NCI-H1694 (cell line): ENCODE measurements around the gene PACS1.
"Not testable (repeated sequence)": the region's sequence is repeated elsewhere in the genome, so short reads cannot be mapped to it uniquely, and the experiment has no call there.

Experiments used
- DNase-seq: peaks from one replicate; lab custom pipeline; 2025; lab: John Stamatoyannopoulos, UW

Gene PACS1

GRCh38 chr11:66076561-66076960 is 6.5 kb downstream of the PACS1 start:
- DNase-seq, result no peak

DNA sequence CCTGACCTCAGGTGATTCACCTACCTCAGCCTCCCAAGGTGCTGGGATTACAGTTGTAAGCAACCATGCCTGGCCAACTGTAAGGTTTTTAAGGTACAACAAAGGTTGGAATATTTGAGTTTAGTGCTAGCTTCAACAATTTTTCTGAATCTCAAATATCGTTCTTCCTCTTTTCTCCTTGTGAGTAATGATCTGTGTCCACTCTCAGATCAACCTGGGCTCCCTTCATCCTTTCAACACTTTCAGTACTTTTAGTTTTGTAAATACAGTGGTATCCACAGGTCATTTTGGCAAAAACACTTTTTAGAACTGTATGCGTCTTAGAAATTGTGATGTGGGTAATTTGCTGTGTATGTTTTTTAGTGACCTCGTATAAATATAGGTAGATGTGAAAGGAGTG is 7.9 kb downstream of the PACS1 start:
- no peak for DNase-seq

- not testable (repeated sequence) for DNase-seq
Measured at GRCh38 chr11:66078949-66079348, 8.9 kb downstream of the PACS1 start.

GRCh38 chr11:66080055-66080817 is 10.2 kb downstream of the PACS1 start:
- no peak for DNase-seq

DNA sequence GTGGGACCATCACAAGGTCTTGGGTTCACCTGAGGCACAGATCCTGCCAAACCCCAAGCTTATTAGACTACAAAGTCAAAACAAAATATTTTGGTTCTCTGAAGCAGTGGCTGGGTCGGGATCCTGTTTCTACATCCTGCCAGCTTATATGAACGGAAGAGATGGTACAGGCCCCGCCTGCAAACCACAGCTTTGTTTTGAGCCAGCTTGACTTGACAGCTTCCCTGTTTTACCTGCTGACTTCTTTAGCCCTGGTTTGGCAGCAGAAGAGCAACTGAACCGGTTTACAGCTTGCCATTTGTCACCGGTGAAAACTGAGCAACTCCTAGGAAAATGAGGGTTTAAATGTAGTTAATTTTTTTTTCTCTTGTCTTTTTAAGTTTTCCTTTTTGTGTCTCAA is 11.4 kb downstream of the PACS1 start:
- peak; percentile 7 for DNase-seq

- DNase-seq, result peak; percentile 14
Measured at GRCh38 chr11:66082946-66083698, 13.1 kb downstream of the PACS1 start.

DNA sequence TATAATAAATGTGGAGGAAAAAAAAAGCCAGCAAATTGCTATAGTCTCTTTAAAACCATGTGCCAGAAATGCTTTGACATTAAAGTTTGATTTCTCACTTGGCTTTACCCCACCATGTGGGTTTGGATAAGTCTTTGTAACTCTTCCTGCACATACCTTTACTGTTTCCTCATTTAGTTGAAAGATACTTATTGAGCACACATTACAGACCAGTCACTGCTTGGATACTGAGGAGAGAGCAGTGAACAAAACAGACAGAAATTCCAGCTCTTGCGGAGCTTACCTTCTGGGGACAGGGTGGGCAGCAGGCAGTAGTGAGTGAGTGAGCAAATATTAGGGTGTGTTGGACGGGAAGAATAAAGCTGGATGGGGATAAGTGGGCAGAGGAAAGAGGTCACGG is 13.7 kb downstream of the PACS1 start:
- no peak for DNase-seq

- no peak for DNase-seq
Measured at GRCh38 chr11:66084821-66085475, 14.9 kb downstream of the PACS1 start.

DNA sequence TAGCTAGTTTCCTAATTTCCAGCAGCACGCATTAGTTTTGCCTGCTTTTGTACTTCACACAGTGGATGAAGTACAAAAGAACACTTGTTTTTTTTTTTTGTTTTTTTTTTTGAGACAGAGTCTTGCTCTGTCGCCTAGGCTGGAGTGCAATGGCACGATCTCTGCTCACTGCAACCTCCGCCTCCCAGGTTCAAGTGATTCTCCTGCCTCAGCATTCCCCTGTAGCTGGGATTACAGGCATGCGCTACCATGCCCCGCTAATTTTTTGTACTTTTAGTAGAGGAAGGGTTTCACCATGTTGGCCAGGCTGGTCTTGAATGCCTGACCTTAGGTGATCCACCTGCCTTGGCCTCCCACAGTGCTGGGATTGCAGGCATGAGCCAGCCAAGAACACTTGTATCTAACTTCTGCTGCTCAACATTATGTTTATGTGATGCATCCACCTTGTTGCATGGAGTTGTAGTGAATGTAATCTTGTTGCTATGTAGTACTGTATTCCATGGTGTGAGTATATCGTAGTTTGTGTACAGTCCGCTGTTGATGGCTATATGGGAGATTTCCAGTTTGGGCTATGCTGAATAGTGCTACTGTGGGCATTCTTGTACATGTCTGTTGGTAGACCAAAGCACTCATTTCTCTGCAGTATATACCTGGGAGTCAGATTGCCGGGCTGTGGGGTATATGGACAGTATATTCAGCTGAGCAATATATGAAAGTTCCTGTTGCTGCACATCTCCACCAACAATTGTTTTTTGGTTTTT is 17.3 kb downstream of the PACS1 start:
- DNase-seq, result no peak

DNA sequence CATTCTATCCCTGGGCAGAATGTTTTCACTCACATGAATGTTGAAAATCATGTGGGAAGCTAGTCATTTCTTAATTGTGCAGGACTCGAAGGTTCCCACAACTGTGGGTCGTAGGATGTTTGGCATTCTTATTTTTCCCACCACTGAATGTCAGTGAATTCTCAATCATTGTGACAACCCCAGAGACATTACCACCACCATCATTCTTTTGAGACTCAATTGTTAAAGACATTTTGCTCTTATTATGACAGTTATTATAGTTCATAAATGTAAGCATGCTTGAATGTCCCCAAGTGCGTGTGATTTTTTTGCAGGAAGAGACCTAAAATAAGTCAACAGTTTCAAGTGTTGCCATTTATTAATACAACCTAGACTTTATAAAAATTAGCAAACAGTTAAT is 19.0 kb downstream of the PACS1 start:
- DNase-seq, result no peak

DNA sequence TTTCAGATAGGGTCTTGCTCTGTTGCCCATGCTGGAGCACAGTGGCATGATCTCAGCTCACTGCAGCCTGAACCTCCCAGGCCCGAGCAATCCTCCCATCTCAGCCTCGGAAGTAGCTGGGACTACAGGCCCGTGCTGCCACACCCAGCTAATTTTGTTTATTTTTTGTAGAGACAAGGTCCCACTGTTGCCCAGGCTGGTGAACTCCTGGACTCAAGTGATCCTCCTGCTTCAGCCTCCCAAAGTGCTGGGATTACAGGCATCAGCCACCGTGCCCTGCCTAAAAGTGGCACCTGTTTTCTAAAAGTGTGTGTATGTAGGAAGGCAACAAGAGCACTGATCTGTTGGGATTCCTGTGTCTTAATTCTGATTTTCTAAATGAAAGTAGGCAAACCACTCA is 20.2 kb downstream of the PACS1 start:
- DNase-seq, result no peak

GRCh38 chr11:66092125-66092524 is 22.1 kb downstream of the PACS1 start:
- DNase-seq, result not testable (repeated sequence)

DNA sequence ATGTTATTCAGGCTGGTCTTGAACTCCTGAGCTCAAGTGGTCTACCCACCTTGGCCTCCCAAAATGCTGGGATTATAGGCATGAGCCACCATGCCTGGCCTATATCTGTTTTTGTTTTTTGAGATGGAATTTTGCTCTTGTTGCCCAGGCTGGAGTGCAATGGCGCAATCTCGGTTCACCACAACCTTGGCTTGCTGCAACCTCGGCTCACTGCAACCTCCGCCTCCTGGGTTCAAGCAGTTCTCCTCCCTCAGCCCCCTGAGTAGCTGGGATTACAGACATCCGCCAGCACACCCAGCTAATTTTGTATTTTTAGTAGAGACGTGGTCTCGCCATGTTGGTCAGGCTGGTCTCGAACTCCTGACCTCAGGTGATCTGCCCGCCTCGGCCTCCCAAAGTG is 29.7 kb downstream of the PACS1 start:
- not testable (repeated sequence) for DNase-seq

- peak; percentile 48 for DNase-seq
Measured at GRCh38 chr11:66100272-66101065, 30.4 kb downstream of the PACS1 start.

DNA sequence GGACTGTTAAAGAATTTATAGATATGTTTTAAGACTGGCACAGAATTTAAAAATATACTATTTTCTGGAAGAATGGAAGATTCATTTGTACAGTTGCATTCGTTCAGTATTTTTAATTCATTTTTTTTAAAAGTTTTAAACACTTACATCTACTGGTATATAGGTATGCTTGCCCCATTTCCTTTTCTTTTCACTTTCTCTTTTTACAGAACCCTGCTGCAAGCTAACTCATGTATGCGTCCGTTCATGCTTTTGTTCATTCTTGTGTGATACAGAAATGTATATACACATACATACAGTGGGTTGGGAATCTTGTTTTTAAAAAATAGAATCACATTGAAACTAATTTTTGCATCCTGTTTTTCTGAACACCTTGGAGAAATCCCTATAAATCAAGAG is 31.0 kb downstream of the PACS1 start:
- DNase-seq, result no peak

DNA sequence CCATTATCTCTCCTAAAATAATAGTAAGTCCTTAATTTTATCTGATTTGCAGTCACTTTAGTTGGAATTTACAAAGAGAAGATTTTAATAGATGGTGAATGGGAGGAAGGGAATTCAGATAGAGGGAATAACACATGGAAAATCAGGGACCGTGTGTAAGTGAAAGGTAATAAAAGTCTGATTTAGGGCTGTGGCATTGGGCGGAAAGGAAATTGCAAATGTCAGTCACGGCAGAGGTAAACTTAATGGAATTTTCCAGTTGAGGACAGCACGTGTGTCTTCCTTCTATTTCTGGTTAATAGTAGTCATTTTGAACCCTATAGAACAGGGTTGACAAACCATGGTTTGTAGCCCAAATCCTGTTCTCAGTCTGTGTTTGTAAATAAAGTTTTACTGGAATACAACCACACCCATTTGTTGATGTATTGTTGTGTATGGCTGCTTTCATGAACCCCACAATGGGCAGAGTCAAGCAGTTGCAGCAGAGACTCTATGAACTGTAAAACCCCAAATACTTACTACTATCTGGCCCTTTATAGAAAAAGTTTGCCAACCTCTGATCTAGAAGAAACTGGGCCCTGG is 34.1 kb downstream of the PACS1 start:
- DNase-seq, result no peak

- no peak for DNase-seq
Measured at GRCh38 chr11:66106786-66107599, 36.9 kb downstream of the PACS1 start.

- no peak for DNase-seq
Measured at GRCh38 chr11:66107600-66108510, 37.8 kb downstream of the PACS1 start.

DNA sequence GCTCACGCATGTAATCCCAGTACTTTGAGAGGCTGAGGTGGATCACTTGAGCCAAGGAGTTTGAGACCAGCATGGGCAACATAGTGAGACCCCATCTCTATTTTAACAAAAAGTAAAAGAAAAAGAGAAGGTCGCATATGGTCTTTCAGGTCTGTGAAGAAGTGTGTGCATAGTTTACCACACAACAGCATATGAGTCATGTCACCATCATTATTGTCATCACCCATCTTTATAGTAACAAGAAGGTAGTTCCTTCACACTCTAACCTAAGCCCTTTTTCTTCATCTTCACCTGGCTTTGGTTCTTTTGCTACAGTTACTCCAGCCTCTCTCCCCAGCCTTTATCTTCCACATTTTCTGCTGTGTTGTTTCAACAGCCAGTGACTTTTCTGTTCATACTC is 39.2 kb downstream of the PACS1 start:
- no peak for DNase-seq
